HEK293T (cell line): ENCODE data around the gene STEEP1.

Experiments used
- CTCF ChIA-PET: fragments of 350-600 bp; formaldehyde crosslinking; extraction: SDS; loops from one replicate; lab custom pipeline; 2021; ENCODE audit warnings: antibody characterized with exemption, inconsistent platforms; lab: Yijun Ruan, JAX
- POLR2A ChIA-PET: fragments of 350-600 bp; formaldehyde crosslinking; extraction: SDS; loops from one replicate; lab custom pipeline; 2020; ENCODE audit warnings: antibody characterized with exemption, inconsistent platforms; lab: Yijun Ruan, JAX
- DNase-seq: peaks from one replicate; pipeline ENCODE4 v3.0.0; 2012; ENCODE audit warnings: mixed read lengths; ENCODE audit errors: extremely low spot score
- ARNT ChIP-seq: fragments of 450-650 bp; IDR thresholded peaks from 2 replicates; pipeline ENCODE4 v1.6.1; 2017; ENCODE audit warnings: mild to moderate bottlenecking
- BHLHE40 ChIP-seq: fragments of 450-650 bp; IDR thresholded peaks from 2 replicates; pipeline ENCODE4 v1.6.1; 2016; ENCODE audit warnings: mild to moderate bottlenecking, moderate library complexity, borderline replicate concordance
- CTBP1 ChIP-seq: fragments of 450-650 bp; IDR thresholded peaks from 2 replicates; pipeline ENCODE4 v1.6.1; 2016; ENCODE audit warnings: borderline replicate concordance
- ELF4 ChIP-seq: fragments of 450-650 bp; IDR thresholded peaks from 2 replicates; pipeline ENCODE4 v1.6.1; 2017; ENCODE audit warnings: antibody characterized with exemption
- FOXA1 ChIP-seq: fragments of 450-650 bp; IDR thresholded peaks from 2 replicates; pipeline ENCODE4 v1.6.1; 2016; ENCODE audit warnings: mild to moderate bottlenecking
- FOXK2 ChIP-seq: fragments of 450-650 bp; IDR thresholded peaks from 2 replicates; pipeline ENCODE4 v1.6.1; 2016; ENCODE audit warnings: mild to moderate bottlenecking
- FOXM1 ChIP-seq: fragments of 450-650 bp; IDR thresholded peaks from 2 replicates; pipeline ENCODE4 v1.6.1; 2017; ENCODE audit warnings: mild to moderate bottlenecking, borderline replicate concordance
- L3MBTL2 ChIP-seq: fragments of 450-650 bp; conservative IDR thresholded peaks from 2 replicates; pipeline ENCODE4 v1.6.1; 2016; ENCODE audit warnings: mild to moderate bottlenecking
- LEF1 ChIP-seq: fragments of 450-650 bp; IDR thresholded peaks from 2 replicates; pipeline ENCODE4 v1.6.1; 2017; ENCODE audit warnings: mild to moderate bottlenecking, borderline replicate concordance
- NFRKB ChIP-seq: fragments of 450-650 bp; IDR thresholded peaks from 2 replicates; pipeline ENCODE4 v1.6.1; 2016; ENCODE audit warnings: mild to moderate bottlenecking, moderate library complexity
- PKNOX1 ChIP-seq: fragments of 450-650 bp; IDR thresholded peaks from 2 replicates; pipeline ENCODE4 v1.6.1; 2016
- SP1 ChIP-seq: fragments of 450-650 bp; IDR thresholded peaks from 2 replicates; pipeline ENCODE4 v1.6.1; 2017
- SUZ12 ChIP-seq: fragments of 450-650 bp; IDR thresholded peaks from 2 replicates; pipeline ENCODE4 v1.6.1; 2016; ENCODE audit warnings: mild to moderate bottlenecking
- TARDBP ChIP-seq: fragments of 450-650 bp; IDR thresholded peaks from 2 replicates; pipeline ENCODE4 v1.6.1; 2016
- ZNF384 ChIP-seq: fragments of 450-650 bp; IDR thresholded peaks from 2 replicates; pipeline ENCODE4 v1.6.1; 2016

STEEP1 gene

GRCh38 chrX:119565107-119565663 is at the start of gene STEEP1:
Gene STEEP1 (minus strand): TSS chrX:119565409. CDS start chrX:119565355, 54 bp downstream.
- TF ChIP-seq PKNOX1 (no peak), L3MBTL2 (peak; percentile 56), ELF4 (peak; percentile 54), BHLHE40 (peak; percentile 63), NFRKB (no peak)
- CTCF ChIA-PET, result no interaction called here
- POLR2A ChIA-PET, result interaction anchor here (2.1 kb wide), 1 partner anchor 9 kb away, joined by 13 read pairs; the partner anchor contains the start of gene UBE2A
- peak; percentile 97 for DNase-seq

GRCh38 chrX:119614776-119615175 is 49.6 kb upstream of the STEEP1 start:
- DNase-seq, result no peak
- CTCF ChIA-PET, result interaction anchor here (2.6 kb wide), 1 partner anchor 114 kb away, joined by 12 read pairs; no protein-coding TSS in a partner anchor
- TF ChIP-seq BHLHE40 (no peak), FOXM1 (no peak), CTBP1 (no peak), ARNT (no peak), TARDBP (no peak), LEF1 (no peak), ZNF384 (no peak), SUZ12 (no peak), NFRKB (no peak), FOXK2 (no peak), SP1 (no peak), FOXA1 (no peak), ELF4 (no peak)
- POLR2A ChIA-PET, result no interaction called here

- DNase-seq, result no peak
- CTCF ChIA-PET, result no interaction called here
Measured at GRCh38 chrX:119607018-119607389, 41.8 kb upstream of the STEEP1 start.

GRCh38 chrX:119606280-119607017 is 41.2 kb upstream of the STEEP1 start, which contains the start of gene NKRF:
Gene NKRF (minus strand): TSS chrX:119606424.
- TF ChIP-seq L3MBTL2 (peak; percentile 83), TARDBP (no peak), PKNOX1 (peak; percentile 80), ELF4 (peak; percentile 57; the same call in 1 of the 2 replicates), CTBP1 (no peak)
- POLR2A ChIA-PET, result interaction anchor here (0.8 to 1.7 kb wide), 11 partner anchors 10 to 185 kb away, joined by 3 to 9 read pairs (median 4); partner anchors contain the start of genes RPL39, SOWAHD and UBE2A
- peak; percentile 91 for DNase-seq
- CTCF ChIA-PET, result interaction anchor here (0.5 to 1.2 kb wide), 3 partner anchors 38 to 90 kb away, joined by 3 read pairs; no protein-coding TSS in a partner anchor

More at GRCh38 chrX:119607018-119607389, 41.8 kb upstream of the STEEP1 start:
- POLR2A ChIA-PET, result interaction anchor here (1.0 to 1.7 kb wide), 3 partner anchors 18 to 185 kb away, joined by 3 to 9 read pairs (median 3); partner anchors contain the start of gene RPL39
- TF ChIP-seq ARNT, result no peak
- TF ChIP-seq PKNOX1, result peak; percentile 41; the same call in 1 of the 2 replicates

- ChIA-PET POLR2A (interaction anchor here (0.5 to 1.7 kb wide), 15 partner anchors 11 to 186 kb away, joined by 3 to 9 read pairs (median 4); partner anchors contain the start of genes RPL39, SOWAHD and UBE2A), CTCF (interaction anchor here (0.7 to 1.2 kb wide), 3 partner anchors 86 to 123 kb away, joined by 3 read pairs; no protein-coding TSS in a partner anchor)
- DNase-seq, result peak; percentile 48
- TF ChIP-seq SUZ12 (no peak), BHLHE40 (no peak), SP1 (no peak), TARDBP (no peak), FOXA1 (no peak), FOXK2 (no peak), FOXM1 (no peak), NFRKB (no peak)
Measured at GRCh38 chrX:119605464-119606279, 40.5 kb upstream of the STEEP1 start.
